Lung (tissue), 12 donors: ENCODE data around the gene MT4. TPM values are rescaled to one million over a fixed set of nuclear protein-coding genes. Genes with fewer than 3 reads are reported as not detected.

Experiments used
- ATAC-seq: fragments of 200-7000 bp; cut with Tn5 transposase; one replicate; pipeline ENCODE4 v1.9.1; 2020; ENCODE audit warnings: moderate number of reproducible peaks; ENCODE audit not compliant: insufficient read depth, low FRiP score
- DNase-seq, 3 donors: peaks; one replicate each; pipeline ENCODE4 v3.0.0-alpha.2; 2013 to 2017
- H3K27ac ChIP-seq, 2 donors: one replicate each; pipeline ENCODE4 v1.5.1; 2013; ENCODE audit warnings: mild to moderate bottlenecking in 2 of 2, moderate library complexity in 2 of 2, control low read depth in 1 of 2, inconsistent platforms in 1 of 2, low read depth in 1 of 2, low read length in 1 of 2
- H3K27me3 ChIP-seq, 3 donors: one replicate each; pipeline ENCODE4 v1.5.1; 2013; ENCODE audit warnings: low read length in 2 of 3; ENCODE audit not compliant: control insufficient read depth in 3 of 3, insufficient read depth in 3 of 3
- H3K36me3 ChIP-seq, 4 donors: one replicate each; pipeline ENCODE4 v1.5.1; 2013; ENCODE audit warnings: low read length in 4 of 4, mild to moderate bottlenecking in 1 of 4, moderate library complexity in 1 of 4; ENCODE audit not compliant: control insufficient read depth in 4 of 4, insufficient read depth in 4 of 4
- H3K4me1 ChIP-seq, 5 donors: one replicate each; pipeline ENCODE4 v1.5.1; 2013; ENCODE audit warnings: low read length in 5 of 5, mild to moderate bottlenecking in 2 of 5, moderate library complexity in 1 of 5; ENCODE audit not compliant: control insufficient read depth in 5 of 5, insufficient read depth in 5 of 5
- H3K4me3 ChIP-seq: one replicate; pipeline ENCODE4 v1.5.1; 2013; ENCODE audit warnings: mild to moderate bottlenecking, control low read depth, moderate library complexity
- H3K9ac ChIP-seq, 2 donors: one replicate each; pipeline ENCODE4 v1.5.1; 2013; ENCODE audit warnings: low read length in 2 of 2, control low read depth in 1 of 2; ENCODE audit not compliant: insufficient read depth in 1 of 2
- H3K9me3 ChIP-seq, 4 donors: one replicate each; pipeline ENCODE4 v1.5.1; 2013; ENCODE audit warnings: low read length in 3 of 4, mild to moderate bottlenecking in 1 of 4, moderate library complexity in 1 of 4; ENCODE audit not compliant: control insufficient read depth in 4 of 4, insufficient read depth in 3 of 4
- CTCF ChIP-seq: IDR thresholded peaks from 2 replicates; pipeline ENCODE4 v1.5.1; 2012; ENCODE audit warnings: mild to moderate bottlenecking; ENCODE audit errors: control extremely low read depth, extremely low read depth
- WGBS, 2 donors: extraction: QIAGEN DNeasy Blood & Tissue Kit; methylation state at CpG; one replicate each; pipeline ENCODE4 v1.1.7; 2013; 5-methylcytosine and 5-hydroxymethylcytosine counted together
- polyA plus RNA-seq, 2 donors: library from polyadenylated mRNA; stranded (reverse); fragments of 200-250 nt; gene quantifications; one replicate each; pipeline ENCODE4 v1.2.1, GENCODE V29; 2013
- total RNA-seq, 2 donors: library from RNA; depleted of rRNA in 1 of 2; stranded (reverse); fragments of >200 nt in 1 of 2; gene quantifications; one replicate each; pipeline ENCODE4 v1.2.1, GENCODE V29; 2014 to 2021
- donor health status: control.
- donor health status: control.
- donor health status: Bipolar disorder and iron deficiency.
- donor health status: healthy.
- donor health status: DM: yes; HTN: yes; CAD: no.

Gene MT4
- total and polyA plus RNA-seq, 4 donors, result not detected

GRCh38 chr16:56613706-56614105 is 48.8 kb downstream of the MT4 start:
- ATAC-seq, result no peak
- peaks cover 0 to 2% (median 0%) of the 10 kb centered on the region in 4 donors for H3K9me3 ChIP-seq
- TF ChIP-seq CTCF, result no peak
- peaks cover 4 to 38% (median 13%) of the 10 kb centered on the region in 5 donors for H3K4me1 ChIP-seq
- DNase-seq, result no peak
- H3K9ac ChIP-seq, result no peak overlapping the region
- H3K27me3 ChIP-seq, result peaks cover 0 to 31% (median under 1%) of the 10 kb centered on the region in 3 donors
- H3K36me3 ChIP-seq, result no peaks in the 10 kb centered on the region
- H3K4me3 ChIP-seq, result no peak overlapping the region
- no peak overlapping the region for H3K27ac ChIP-seq

- no peak for ATAC-seq
- no peaks in the 10 kb centered on the region for H3K36me3 ChIP-seq
- peaks cover 4 to 31% (median 10%) of the 10 kb centered on the region in 5 donors for H3K4me1 ChIP-seq
- H3K27me3 ChIP-seq, result peaks cover 0 to 34% (median 4%) of the 10 kb centered on the region in 3 donors
- TF ChIP-seq CTCF, result no peak
- no peak for DNase-seq
- H3K27ac ChIP-seq, result no peak overlapping the region
- peaks cover 0 to 2% (median 0%) of the 10 kb centered on the region in 4 donors for H3K9me3 ChIP-seq
- no peak overlapping the region for H3K9ac ChIP-seq
- H3K4me3 ChIP-seq, result no peak overlapping the region
Measured at GRCh38 chr16:56614549-56614991, 49.7 kb downstream of the MT4 start.

- H3K27ac ChIP-seq, result no peak overlapping the region
- no peak for DNase-seq
- H3K27me3 ChIP-seq, result peaks cover 0 to 36% (median 6%) of the 10 kb centered on the region in 3 donors
- no peak for ATAC-seq
- peaks cover 4 to 25% (median 7%) of the 10 kb centered on the region in 5 donors for H3K4me1 ChIP-seq
- no peak overlapping the region for H3K4me3 ChIP-seq
- no peaks in the 10 kb centered on the region for H3K36me3 ChIP-seq
- peaks cover 0 to 2% (median 0%) of the 10 kb centered on the region in 4 donors for H3K9me3 ChIP-seq
- no peak for TF ChIP-seq CTCF
- 91 to 95% methylated on average over 3 of the region's 3 CpGs for WGBS, 2 donors
- H3K9ac ChIP-seq, result no peak overlapping the region
Measured at GRCh38 chr16:56615353-56615752, 50.5 kb downstream of the MT4 start.

- no peaks in the 10 kb centered on the region for H3K36me3 ChIP-seq
- no peak for TF ChIP-seq CTCF
- peak overlapping the region in 1 of 2 donors; percentile 75 for H3K27ac ChIP-seq
- H3K27me3 ChIP-seq, result peaks cover 0 to 40% (median 6%) of the 10 kb centered on the region in 3 donors
- H3K9me3 ChIP-seq, result peaks cover 0 to 2% (median 0%) of the 10 kb centered on the region in 4 donors
- DNase-seq (no peak), ATAC-seq (no peak)
- no peak overlapping the region for H3K9ac ChIP-seq
- peaks cover 0 to 14% (median 7%) of the 10 kb centered on the region in 5 donors for H3K4me1 ChIP-seq
- WGBS, 2 donors, result 33 to 38% methylated on average over 23 of the region's 23 CpGs
- H3K4me3 ChIP-seq, result peak overlapping the region; percentile 1
Measured at GRCh38 chr16:56616608-56617211, 51.8 kb downstream of the MT4 start.
